Measurements from ENCODE around the gene CST9. TPM values are rescaled to one million over a fixed set of nuclear protein-coding genes. Genes with fewer than 3 reads are reported as not detected.

Gene CST9
- total RNA-seq, 1 donor from 2014 or later, result not detected

DNA sequence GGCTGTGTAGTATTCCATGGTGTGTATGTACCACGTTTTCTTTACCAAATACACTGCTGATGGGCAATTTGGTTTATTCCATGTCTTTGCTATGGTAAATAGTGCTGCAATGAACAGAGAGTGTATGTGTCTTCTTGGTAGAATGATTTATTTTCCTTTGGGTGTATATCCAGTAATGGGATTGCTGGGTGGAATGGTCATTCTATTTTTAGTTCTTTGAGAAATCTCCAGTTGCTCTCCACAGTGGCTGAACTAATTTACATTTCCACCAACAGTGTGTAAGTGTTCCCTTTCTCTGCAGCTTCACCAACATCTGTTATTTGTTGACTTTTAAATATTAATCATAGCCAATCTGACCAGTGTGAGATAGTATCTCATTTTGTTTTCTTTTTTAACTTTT, 51.3 kb downstream of the CST9 start:
- Mint-ChIP-seq H3K27me3 (ENCODE audit: low read depth) (peaks cover 14% of the 10 kb centered on the region), H3K36me3 (no peaks in the 10 kb centered on the region), H3K4me1 (no peaks in the 10 kb centered on the region), H3K4me3 (no peak overlapping the region), H3K9me3 (peaks cover 37% of the 10 kb centered on the region), H3K27ac (no peak overlapping the region)
- TF ChIP-seq, protein P1, sequence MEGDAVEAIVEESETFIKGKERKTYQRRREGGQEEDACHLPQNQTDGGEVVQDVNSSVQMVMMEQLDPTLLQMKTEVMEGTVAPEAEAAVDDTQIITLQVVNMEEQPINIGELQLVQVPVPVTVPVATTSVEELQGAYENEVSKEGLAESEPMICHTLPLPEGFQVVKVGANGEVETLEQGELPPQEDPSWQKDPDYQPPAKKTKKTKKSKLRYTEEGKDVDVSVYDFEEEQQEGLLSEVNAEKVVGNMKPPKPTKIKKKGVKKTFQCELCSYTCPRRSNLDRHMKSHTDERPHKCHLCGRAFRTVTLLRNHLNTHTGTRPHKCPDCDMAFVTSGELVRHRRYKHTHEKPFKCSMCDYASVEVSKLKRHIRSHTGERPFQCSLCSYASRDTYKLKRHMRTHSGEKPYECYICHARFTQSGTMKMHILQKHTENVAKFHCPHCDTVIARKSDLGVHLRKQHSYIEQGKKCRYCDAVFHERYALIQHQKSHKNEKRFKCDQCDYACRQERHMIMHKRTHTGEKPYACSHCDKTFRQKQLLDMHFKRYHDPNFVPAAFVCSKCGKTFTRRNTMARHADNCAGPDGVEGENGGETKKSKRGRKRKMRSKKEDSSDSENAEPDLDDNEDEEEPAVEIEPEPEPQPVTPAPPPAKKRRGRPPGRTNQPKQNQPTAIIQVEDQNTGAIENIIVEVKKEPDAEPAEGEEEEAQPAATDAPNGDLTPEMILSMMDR (IDR thresholded peaks at IDR 0.05; ENCODE audit: unreplicated experiment), result no peak
- DNase-seq (ENCODE audit: low spot score in 2 of 2, unreplicated experiment in 2 of 2), result no peak

Other genes with a start within 250 kb of the CST9 start
- gene GZF1, start 243.7 kb downstream of the CST9 start, total RNA-seq, result 13.9 to 15.3 TPM (median 15.0 TPM) in 3 replicates
- gene NAPB, start 184.4 kb downstream of the CST9 start, total RNA-seq, result 16.3 to 18.0 TPM (median 16.4 TPM) in 3 replicates
- not detected in 3 replicates for gene CSTL1, start 166.2 kb downstream of the CST9 start, total RNA-seq
- not detected in 3 replicates for gene CST11, start 153.0 kb downstream of the CST9 start, total RNA-seq
- gene CST8, start 114.8 kb downstream of the CST9 start, total RNA-seq, result not detected in 3 replicates
- gene CST9L, start 37.4 kb downstream of the CST9 start, total RNA-seq, result not detected in 3 replicates
- 127 to 138 TPM (median 130 TPM) in 3 replicates for gene CST3, start 32.0 kb upstream of the CST9 start, total RNA-seq
- gene CST4, start 83.1 kb upstream of the CST9 start, total RNA-seq, result not detected in 3 replicates
- not detected in 3 replicates for gene CST1, start 145.0 kb upstream of the CST9 start, total RNA-seq
- gene CST2, start 220.8 kb upstream of the CST9 start, total RNA-seq, result 1.2 to 1.7 TPM (median 1.5 TPM) in 3 replicates